SK-N-SH (cell line): ENCODE measurements around the gene MYLK. TPM values are rescaled to one million over a fixed set of nuclear protein-coding genes. Genes with fewer than 3 reads are reported as not detected.

Experiments used
- CTCF ChIA-PET: fragments of 300-600, 350-600 bp; formaldehyde crosslinking; extraction: SDS; loops from one replicate; lab custom pipeline; 2021; lab: Yijun Ruan, JAX
- POLR2A ChIA-PET: fragments of 350-600 bp; sonication (Branson Sonifier 250); formaldehyde crosslinking; extraction: SDS; loops from one replicate; lab custom pipeline; 2020; ENCODE audit warnings: antibody characterized with exemption, inconsistent platforms; lab: Yijun Ruan, JAX
- DNase-seq: peaks from one replicate; pipeline ENCODE4 v3.0.0; 2012
- H2AFZ ChIP-seq: fragments of 200-600 bp; sonication (generic); 2 replicates; pipeline ENCODE4 v1.8.1; 2016; ENCODE audit warnings: antibody characterized with exemption, mild to moderate bottlenecking, low read depth
- H3F3A ChIP-seq: fragments of 200-600 bp; sonication (generic); replicated peaks from 2 replicates; pipeline ENCODE3; 2016; ENCODE audit warnings: antibody characterized with exemption, mild to moderate bottlenecking; ENCODE audit not compliant: insufficient read depth
- H3K27ac ChIP-seq, 2 experiments: fragments of 200-500 bp in 1 of 2; fragments of 200-600 bp in 1 of 2; sonication (Bioruptor generic) in 1 of 2; sonication (generic), shearing (Covaris generic) in 1 of 2; 2 replicates each; pipeline versions ENCODE4 v1.5.1 to v1.6.1; 2014 to 2016; ENCODE audit warnings: low read depth in 2 of 2, inconsistent platforms in 1 of 2, low read length in 1 of 2, mild to moderate bottlenecking in 1 of 2, mixed read lengths in 1 of 2
- H3K27me3 ChIP-seq: fragments of 200-600 bp; sonication (generic), shearing (Covaris generic); 2 replicates; pipeline ENCODE4 v1.6.1; 2016; ENCODE audit warnings: mixed run types; ENCODE audit not compliant: insufficient read depth
- H3K36me3 ChIP-seq, 2 experiments: fragments of 200-500 bp in 1 of 2; fragments of 200-600 bp in 1 of 2; sonication (Bioruptor generic) in 1 of 2; sonication (generic) in 1 of 2; replicated peaks in 1 of 2; 2 replicates each; pipeline versions ENCODE3 to v1.5.1; 2014 to 2016; ENCODE audit warnings: low read length in 1 of 2, mild to moderate bottlenecking in 1 of 2; ENCODE audit not compliant: insufficient read depth in 2 of 2, control insufficient read depth in 1 of 2
- H3K4me1 ChIP-seq, 2 experiments: fragments of 200-500 bp in 1 of 2; fragments of 200-600 bp in 1 of 2; sonication (Bioruptor generic) in 1 of 2; sonication (generic), shearing (Covaris generic) in 1 of 2; 2 replicates each; pipeline versions ENCODE4 v1.5.1 to v1.6.1; 2014 to 2016; ENCODE audit warnings: low read depth in 1 of 2, low read length in 1 of 2, mixed run types in 1 of 2; ENCODE audit not compliant: insufficient read depth in 2 of 2, control insufficient read depth in 1 of 2
- H3K4me2 ChIP-seq: fragments of 200-600 bp; sonication (generic), shearing (Covaris generic); 2 replicates; pipeline ENCODE4 v1.6.1; 2017; ENCODE audit warnings: mixed run types
- H3K4me3 ChIP-seq, 2 experiments: fragments of 200-500 bp in 1 of 2; fragments of 200-600 bp in 1 of 2; sonication (Bioruptor generic) in 1 of 2; sonication (generic), shearing (Covaris generic) in 1 of 2; 2 replicates each; pipeline versions ENCODE4 v1.5.1 to v1.8.1; 2014 to 2016; ENCODE audit warnings: low read depth in 2 of 2, inconsistent platforms in 1 of 2, low read length in 1 of 2, mild to moderate bottlenecking in 1 of 2, mixed read lengths in 1 of 2, moderate library complexity in 1 of 2
- H3K79me2 ChIP-seq: fragments of 200-600 bp; sonication (generic); 2 replicates; pipeline ENCODE4 v1.8.1; 2017; ENCODE audit warnings: mild to moderate bottlenecking; ENCODE audit not compliant: insufficient read depth
- H3K9ac ChIP-seq: fragments of 200-600 bp; sonication (generic); 2 replicates; pipeline ENCODE4 v1.6.1; 2017; ENCODE audit warnings: mixed run types
- H3K9me2 ChIP-seq: fragments of 200-600 bp; sonication (generic); 2 replicates; pipeline ENCODE4 v1.6.1; 2017; ENCODE audit warnings: mixed run types
- H3K9me3 ChIP-seq: fragments of 200-600 bp; sonication (generic); 2 replicates; pipeline ENCODE4 v1.6.1; 2017; ENCODE audit warnings: mixed run types, mild to moderate bottlenecking, moderate library complexity
- H4K20me1 ChIP-seq: fragments of 200-600 bp; sonication (generic); 2 replicates; pipeline ENCODE4 v1.6.1; 2017; ENCODE audit warnings: mild to moderate bottlenecking, mixed run types; ENCODE audit not compliant: insufficient read depth
- EZH2phosphoT487 ChIP-seq: fragments of 200-600 bp; sonication (generic); IDR thresholded peaks from 2 replicates; pipeline ENCODE4 v1.6.1; 2017; ENCODE audit warnings: low read depth, mixed run types, mild to moderate bottlenecking, antibody characterized with exemption, moderate library complexity, borderline replicate concordance
- GABPA ChIP-seq: IDR thresholded peaks from 2 replicates; pipeline ENCODE4 v1.4.0; 2012; ENCODE audit warnings: low read depth, mild to moderate bottlenecking
- IRF3 ChIP-seq: fragments of 150-350 bp; IDR thresholded peaks from 2 replicates; pipeline ENCODE4 v1.6.1; 2016; ENCODE audit warnings: mild to moderate bottlenecking, low read depth, low read length
- JUND ChIP-seq: IDR thresholded peaks from 2 replicates; pipeline ENCODE4 v1.4.0; 2012
- MAX ChIP-seq: IDR thresholded peaks from 2 replicates; pipeline ENCODE4 v1.4.0; 2012; ENCODE audit warnings: low read depth
- PBX3 ChIP-seq: IDR thresholded peaks from 2 replicates; pipeline ENCODE4; 2012
- RAD21 ChIP-seq: IDR thresholded peaks from 2 replicates; pipeline ENCODE4 v1.6.1; 2012; ENCODE audit warnings: mild to moderate bottlenecking, low read length
- SMC3 ChIP-seq: IDR thresholded peaks from 2 replicates; pipeline ENCODE4 v1.6.1; 2012; ENCODE audit warnings: low read depth, low read length, improper control_type of control experiment
- TAF1 ChIP-seq: IDR thresholded peaks from 2 replicates; pipeline ENCODE4 v1.6.1; 2012; ENCODE audit warnings: low read depth, mild to moderate bottlenecking, low read length, moderate library complexity, borderline replicate concordance
- YY1 ChIP-seq: IDR thresholded peaks from 2 replicates; pipeline ENCODE4 v1.4.0; 2012; ENCODE audit warnings: low read depth, mild to moderate bottlenecking
- ZBTB33 ChIP-seq: IDR thresholded peaks from 2 replicates; pipeline ENCODE4 v1.4.0; 2012; ENCODE audit warnings: low read depth, borderline replicate concordance
- WGBS: methylation state at CpG from one replicate; pipeline ENCODE4 v1.1.6; 2017; ENCODE audit warnings: low lambda C conversion rate; 5-methylcytosine and 5-hydroxymethylcytosine counted together
- polyA plus RNA-seq, 3 experiments: library from polyadenylated mRNA; depleted of rRNA; stranded (reverse); fragments of >200 nt; gene quantifications; 2 replicates each; pipeline ENCODE4 v1.2.3, GENCODE V29; 2012

Gene MYLK
- polyA plus RNA-seq, 1 of the 3 experiments (the other 2 are of a cell fraction): 272 TPM

GRCh38 chr3:123564056-123564455 lies 320.1 kb downstream of the MYLK start:
- Histone ChIP-seq H3K36me3 (no peaks in the 10 kb centered on the region), H3K9ac (no peak overlapping the region), H3K27me3 (no peaks in the 10 kb centered on the region), H3K27ac (no peak overlapping the region), H3K9me3 (no peaks in the 10 kb centered on the region), H3K79me2 (no peaks in the 10 kb centered on the region), H2AFZ (no peak overlapping the region), H4K20me1 (no peaks in the 10 kb centered on the region), H3F3A (no peaks in the 10 kb centered on the region), H3K4me1 (peaks cover 0 to 4% of the 10 kb centered on the region in 2 experiments; a peak in 2 of 4 replicates), H3K4me2 (no peak overlapping the region), H3K9me2 (no peaks in the 10 kb centered on the region), H3K4me3 (no peak overlapping the region)
- ChIA-PET POLR2A (no interaction called here), CTCF (no interaction called here)
- WGBS: 98% methylated on average over 6 of the region's 6 CpGs
- no peak for DNase-seq
- TF ChIP-seq MAX: no peak
- no peak for TF ChIP-seq PBX3
- TF ChIP-seq EZH2phosphoT487: no peak

GRCh38 chr3:123562547-123562946 lies 321.6 kb downstream of the MYLK start:
- Histone ChIP-seq H3K27ac (no peak overlapping the region), H3K9me2 (no peaks in the 10 kb centered on the region), H3K9ac (no peak overlapping the region), H3K27me3 (no peaks in the 10 kb centered on the region), H3F3A (no peaks in the 10 kb centered on the region), H3K36me3 (no peaks in the 10 kb centered on the region), H3K9me3 (no peaks in the 10 kb centered on the region), H3K4me2 (no peak overlapping the region), H2AFZ (no peak overlapping the region), H3K4me3 (no peak overlapping the region), H3K4me1 (no peaks in the 10 kb centered on the region; a peak in 1 of 4 replicates), H4K20me1 (no peaks in the 10 kb centered on the region), H3K79me2 (no peaks in the 10 kb centered on the region)
- CTCF ChIA-PET: interaction anchor here (1.3 to 5.4 kb wide), 4 partner anchors 9 to 233 kb away, joined by 5 to 39 read pairs (median 8); no protein-coding TSS in a partner anchor
- POLR2A ChIA-PET: no interaction called here
- 84% methylated on average over 1 of the region's 1 CpG for WGBS
- no peak for DNase-seq
- TF ChIP-seq SMC3: no peak
- no peak for TF ChIP-seq TAF1
- no peak for TF ChIP-seq IRF3
- TF ChIP-seq YY1: no peak
- TF ChIP-seq JUND: no peak
- no peak for TF ChIP-seq GABPA

- Histone ChIP-seq H3K36me3 (peaks cover 0 to 4% of the 10 kb centered on the region in 2 experiments), H3K27ac (no peak overlapping the region), H2AFZ (no peak overlapping the region), H3K4me2 (no peak overlapping the region), H3F3A (no peaks in the 10 kb centered on the region), H3K4me1 (no peaks in the 10 kb centered on the region; a peak in 1 of 4 replicates), H3K9me3 (no peaks in the 10 kb centered on the region), H3K4me3 (no peak overlapping the region), H3K27me3 (no peaks in the 10 kb centered on the region), H3K9ac (no peak overlapping the region), H3K9me2 (no peaks in the 10 kb centered on the region), H3K79me2 (no peaks in the 10 kb centered on the region), H4K20me1 (no peaks in the 10 kb centered on the region)
- TF ChIP-seq ZBTB33: no peak
- no peak for TF ChIP-seq TAF1
- TF ChIP-seq RAD21: no peak
- no peak for TF ChIP-seq PBX3
- DNase-seq: no peak
- POLR2A ChIA-PET: no interaction called here
- 73% methylated on average over 2 of the region's 2 CpGs for WGBS
- CTCF ChIA-PET: interaction anchor here (0.6 to 5.4 kb wide), 9 partner anchors 8 to 235 kb away, joined by 3 to 46 read pairs (median 11); partner anchors contain the start of gene ADCY5
Measured at GRCh38 chr3:123561188-123561587, 322.9 kb downstream of the MYLK start.
